ENCODE results near the gene KAZALD1.

KAZALD1 gene

DNA sequence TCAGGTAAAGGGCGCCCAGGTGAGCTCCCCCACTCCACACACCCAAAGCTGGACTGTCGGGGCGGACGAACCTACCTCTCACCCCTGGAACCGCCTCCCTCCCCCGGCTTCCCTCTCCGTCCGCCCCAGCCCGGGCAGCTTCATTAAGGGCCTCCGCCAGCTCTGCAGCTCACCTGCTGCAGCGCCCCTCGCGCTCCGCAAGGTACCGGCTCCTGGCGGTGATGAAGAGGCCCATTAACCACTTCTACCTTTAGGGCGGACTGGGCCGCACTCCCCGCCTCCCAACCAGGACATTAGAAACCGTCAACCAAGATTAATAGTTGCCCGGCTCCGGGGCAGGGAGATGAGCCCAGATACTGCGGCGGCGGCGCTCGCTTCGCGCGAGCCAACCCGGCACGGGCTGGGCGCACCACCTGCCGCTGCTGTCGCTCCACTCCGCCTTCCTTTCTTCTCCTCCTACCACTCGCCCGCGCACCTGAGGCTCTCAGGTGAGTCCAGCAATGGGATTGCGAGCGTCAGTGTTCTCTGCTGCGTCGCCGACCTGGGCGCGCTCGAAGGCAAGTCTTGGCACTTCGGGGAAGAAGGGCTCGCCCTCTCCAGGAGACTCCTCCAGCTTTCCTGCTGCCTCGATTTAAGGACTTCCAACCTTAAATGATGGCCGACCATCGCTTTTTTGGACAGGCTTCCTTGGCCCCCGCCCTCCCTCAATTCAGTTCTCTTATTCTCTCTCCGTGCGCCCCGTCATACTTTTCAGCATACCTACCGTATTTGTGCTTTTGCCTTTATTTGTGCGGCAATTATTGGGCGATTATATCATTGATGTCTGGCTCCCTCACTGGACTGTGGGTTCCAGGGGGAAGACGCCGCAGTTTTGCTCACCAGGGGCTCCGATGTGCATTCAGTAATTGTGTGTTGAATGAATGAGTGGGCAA, 13.6 kb upstream of the KAZALD1 start:
- DNase-seq, result no peak

DNA sequence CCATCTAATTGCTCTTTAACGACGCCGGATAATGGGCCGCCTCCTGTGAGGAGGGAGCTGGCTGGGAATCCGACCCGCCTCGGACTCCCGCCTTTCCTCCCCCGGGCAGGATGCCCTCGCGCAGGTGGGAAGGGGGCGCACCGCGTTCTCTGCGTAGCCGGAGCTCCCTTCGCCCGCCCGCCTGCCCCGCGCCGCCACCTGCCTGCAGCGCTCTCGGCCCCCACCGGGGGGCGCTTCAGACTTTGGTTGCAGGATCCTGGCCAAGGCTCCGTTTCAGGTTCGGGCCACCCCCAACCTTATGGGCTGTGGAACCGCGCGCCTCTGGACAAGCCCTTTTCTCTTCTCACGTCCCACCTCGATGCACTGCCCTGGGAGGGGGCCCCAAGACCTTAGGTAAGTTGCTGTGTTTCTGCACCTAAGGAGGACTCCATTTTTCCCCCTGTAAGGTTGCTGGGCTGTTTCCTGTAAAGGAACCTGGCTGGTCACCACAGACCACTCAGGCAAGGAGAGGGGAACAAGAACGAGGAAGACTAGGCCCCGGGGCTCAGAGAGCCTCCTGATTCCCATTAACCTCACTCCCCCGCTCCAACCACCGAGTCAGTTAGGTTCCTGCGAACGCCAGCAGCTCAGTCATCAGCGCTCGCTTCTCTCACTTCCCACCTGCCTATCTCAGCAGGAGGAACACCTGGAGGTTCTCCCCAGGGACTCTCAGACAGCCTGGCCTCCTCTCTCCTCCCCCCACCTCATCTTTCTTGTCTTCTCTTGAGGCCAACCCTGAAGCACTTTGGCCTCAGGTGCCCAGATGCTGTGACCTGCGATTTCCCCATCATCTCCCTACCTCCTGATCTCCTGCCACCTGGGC, 11.3 kb upstream of the KAZALD1 start:
- DNase-seq, result peak; percentile 86 to 87

DNA sequence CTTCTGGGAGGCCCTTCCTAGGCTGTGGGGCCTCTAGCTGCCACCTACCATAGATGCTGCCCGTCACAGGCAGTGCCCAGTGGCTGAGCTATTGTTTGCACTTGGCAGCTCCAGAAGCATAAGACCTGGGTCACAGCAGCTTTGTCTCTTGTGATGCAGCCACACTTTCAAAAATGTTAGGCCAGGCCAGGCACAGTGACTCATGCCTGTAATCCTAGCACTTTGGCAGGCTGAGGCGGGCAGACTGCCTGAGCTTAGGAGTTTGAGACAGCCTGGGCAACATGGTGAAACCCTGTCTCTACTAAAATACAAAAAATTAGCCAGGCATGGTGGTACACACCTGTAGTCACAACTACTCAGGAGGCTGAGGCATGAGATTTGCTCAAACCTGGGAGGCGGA, 9.5 kb upstream of the KAZALD1 start:
- DNase-seq, result no peak

DNA sequence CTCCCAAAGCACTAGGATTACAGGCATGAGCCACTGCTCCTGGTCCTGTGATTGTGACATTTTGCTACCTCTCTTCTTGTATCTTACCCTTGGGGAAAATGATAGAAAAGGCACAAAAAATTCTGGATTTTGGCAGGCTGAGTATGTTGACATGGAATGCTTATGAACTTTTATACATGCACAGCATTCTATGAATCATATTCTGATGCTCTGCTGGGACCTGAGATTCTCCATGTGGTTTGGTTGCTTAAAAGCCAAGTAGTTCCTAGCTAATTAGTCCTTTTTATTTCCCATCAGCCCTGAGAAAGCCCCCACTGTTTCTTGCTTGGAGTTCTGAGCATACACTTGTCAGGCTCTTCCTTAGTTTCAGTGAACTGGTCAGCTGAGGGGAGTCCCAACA, 8.3 kb upstream of the KAZALD1 start:
- no peak for DNase-seq

DNA sequence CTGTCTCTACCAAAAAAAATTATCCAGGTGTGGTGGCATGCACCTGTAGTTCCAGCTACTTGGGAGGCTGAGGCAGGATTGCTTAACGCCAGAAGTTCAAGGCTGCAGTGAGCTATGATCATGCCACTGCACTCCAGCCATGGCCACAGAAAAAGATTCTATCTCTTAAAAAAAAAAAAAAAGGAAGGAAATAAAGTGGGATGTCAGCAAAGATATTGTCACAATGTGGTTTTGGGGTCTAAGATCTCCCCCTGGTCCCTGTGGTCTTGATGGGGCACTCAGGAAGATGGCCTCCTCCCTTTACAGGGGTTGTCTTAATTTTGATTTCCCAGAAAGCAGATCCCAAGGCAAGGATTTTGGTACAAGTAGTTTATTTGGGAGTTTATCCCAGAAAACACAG, 7.4 kb upstream of the KAZALD1 start:
- no peak for DNase-seq

DNA sequence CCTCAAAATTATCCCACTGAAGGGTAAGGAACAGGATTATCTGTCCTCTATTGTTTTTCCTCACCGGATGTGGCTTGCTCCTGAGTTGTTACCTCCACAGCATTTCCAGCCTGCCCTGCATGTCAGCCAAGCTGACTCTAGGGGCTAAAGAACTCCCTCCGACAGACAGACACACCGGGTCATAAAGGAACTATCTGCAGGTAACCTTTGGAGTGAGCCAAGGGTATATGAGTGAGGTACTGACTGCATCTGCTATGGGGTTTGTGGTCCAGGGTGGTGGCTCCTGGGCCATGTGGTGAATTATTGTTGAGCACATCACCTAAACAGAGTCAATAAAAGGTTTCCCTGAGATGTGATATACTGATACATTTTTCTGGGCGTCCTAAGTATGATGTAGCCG, 6.9 kb upstream of the KAZALD1 start:
- no peak for DNase-seq

DNA sequence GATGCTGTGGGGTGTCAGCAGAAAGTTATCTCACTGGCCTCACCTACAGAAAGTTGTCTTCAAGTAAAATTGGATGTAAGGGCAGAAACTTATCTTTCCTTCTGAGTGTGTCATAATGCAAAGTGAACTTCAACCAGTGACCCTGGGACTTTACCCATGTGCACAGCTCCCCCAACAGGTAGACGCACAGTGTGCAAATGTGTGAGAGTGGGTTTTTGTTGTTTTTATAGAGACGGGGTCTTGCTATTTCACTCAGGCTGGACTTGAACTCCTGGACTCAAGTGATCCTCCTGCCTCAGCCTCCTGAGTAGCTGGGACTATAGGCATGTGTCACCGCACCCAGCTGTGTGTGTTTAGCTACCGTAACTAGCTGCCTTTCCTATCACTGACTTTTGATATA, 6.4 kb upstream of the KAZALD1 start:
- no peak for DNase-seq

DNA sequence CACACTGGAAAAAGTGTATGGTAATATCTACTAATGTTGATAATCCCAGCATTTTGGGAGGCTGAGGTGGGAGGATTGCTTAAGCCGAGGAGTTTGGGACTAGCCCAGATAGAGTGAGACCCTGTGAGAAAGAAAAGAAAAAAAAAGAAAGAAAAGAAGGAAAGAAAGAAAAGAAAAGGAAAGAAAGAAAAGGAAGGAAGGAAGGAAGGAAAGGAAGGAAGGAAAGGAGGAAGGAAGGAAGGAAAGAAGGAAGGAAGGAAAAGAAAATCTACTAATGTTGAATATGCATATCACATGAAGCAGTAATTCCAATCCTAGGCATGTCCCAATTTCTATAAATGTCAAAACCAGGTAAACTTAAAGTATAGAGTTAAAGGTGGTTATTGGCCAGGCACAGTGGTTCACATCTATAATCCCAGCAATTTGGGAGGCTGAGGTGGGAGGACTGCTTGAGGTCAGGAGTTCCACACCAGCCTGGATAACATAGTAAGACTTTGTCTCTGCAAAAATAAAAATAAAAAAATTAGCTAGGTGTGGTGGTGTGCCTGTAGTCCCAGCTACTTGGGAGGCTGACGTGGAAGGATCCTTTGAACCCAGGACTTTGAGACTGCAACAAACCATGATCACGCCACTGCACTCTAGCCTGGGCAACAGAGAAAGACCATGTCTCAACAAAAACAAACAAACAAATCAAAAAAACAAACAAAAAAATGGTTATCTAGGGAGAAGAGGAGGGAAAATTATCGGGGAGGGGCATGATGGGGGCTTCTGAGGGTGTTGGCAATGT, 5.2 kb upstream of the KAZALD1 start:
- DNase-seq, result no peak

DNA sequence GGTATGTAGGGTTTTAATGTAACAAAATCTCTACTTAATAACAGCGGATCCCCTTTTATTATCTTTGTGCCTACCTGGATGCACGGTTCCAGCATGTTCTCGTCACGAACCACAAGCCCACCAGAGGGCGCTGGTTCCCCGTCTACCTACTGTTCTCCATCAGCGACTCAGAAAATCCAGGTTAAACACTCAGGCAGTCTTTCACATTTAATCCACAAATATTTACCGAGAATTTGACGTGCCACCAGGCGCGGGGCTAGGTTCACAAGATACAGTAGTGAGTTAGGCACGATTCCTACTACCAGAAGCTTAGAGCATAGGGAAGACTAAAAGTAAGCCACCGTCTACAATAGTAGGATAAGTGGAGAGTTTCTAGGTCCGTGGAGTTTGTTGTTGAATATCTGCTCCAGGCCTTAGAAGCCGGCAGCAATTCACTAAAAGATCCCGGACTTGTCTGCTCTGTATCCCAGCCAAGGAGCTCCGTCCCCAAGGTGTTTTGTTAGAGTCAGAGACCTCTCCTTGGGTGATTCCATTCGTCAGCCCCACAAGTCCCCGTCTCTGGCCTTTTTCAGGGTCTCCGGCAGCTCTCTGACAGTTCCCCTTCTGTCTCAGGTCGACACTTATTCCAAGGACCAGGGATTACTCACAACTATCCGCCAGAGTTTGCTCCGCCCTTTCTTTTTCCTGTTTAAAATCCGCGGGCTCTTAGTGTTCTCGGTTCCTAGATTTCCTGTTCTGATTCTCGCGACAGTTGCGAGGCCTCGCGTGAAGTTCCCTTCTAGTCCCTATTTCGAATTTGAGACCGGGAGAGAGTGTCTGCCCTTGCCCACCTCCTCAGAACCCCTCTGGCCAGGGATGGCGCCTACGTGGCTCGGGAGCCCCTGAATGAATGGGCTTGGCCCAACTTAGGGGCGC, 1.5 kb upstream of the KAZALD1 start:
- peak; percentile 92 to 94 for DNase-seq

DNA sequence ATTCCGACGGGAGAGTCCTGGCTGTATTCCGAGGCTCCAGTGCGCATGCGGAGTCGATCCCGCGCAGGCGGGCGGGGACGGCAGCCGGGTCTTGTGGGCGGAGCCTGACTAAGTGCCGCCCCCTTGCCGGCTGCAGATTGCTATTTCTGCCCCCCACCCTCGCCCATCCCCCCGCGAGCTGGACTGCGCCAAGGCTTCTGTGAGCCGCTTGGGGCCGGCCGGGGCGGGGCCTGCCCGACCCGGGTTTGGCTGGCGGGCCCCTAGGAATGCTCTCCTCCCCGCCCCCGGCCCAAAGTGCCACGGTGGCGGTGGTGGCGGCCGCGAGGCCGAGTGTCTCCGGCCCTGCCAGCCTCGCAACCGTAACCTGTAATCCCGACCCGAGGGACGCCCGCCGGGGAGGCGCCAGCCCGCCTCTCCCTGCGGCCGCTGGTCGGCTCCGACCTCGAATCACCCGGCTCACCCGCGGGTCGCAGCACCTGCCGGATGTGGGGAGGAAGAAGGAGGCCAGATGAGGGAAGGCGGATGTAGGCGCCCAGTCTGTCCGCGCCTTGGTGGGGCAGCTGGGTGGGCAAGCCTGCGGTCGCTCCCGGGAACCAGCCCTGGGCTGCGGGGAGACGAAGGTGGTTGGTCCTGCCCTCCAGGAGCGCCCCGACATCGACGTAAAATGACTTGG, 702 bp upstream of the KAZALD1 start:
- peak; percentile 91 to 92 for DNase-seq

DNA sequence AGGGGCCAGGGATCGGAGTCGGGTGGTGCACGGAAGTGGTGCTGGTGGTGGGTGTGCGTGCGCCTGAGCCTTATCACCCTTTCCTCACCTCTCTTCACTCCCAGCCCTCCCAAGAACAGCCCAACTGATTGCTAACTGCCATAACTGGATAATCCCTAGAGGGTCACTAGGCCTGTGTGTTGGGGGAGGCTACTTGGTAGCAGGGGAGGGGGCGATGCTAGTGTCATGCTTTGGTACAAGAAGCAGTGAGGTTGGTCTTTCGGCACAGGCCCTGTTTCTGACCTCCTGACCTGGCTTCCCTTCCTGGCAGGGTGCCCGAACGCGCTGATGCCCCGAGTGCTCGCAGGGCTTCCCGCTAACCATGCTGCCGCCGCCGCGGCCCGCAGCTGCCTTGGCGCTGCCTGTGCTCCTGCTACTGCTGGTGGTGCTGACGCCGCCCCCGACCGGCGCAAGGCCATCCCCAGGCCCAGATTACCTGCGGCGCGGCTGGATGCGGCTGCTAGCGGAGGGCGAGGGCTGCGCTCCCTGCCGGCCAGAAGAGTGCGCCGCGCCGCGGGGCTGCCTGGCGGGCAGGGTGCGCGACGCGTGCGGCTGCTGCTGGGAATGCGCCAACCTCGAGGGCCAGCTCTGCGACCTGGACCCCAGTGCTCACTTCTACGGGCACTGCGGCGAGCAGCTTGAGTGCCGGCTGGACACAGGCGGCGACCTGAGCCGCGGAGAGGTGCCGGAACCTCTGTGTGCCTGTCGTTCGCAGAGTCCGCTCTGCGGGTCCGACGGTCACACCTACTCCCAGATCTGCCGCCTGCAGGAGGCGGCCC, 652 bp downstream of the KAZALD1 start:
- DNase-seq, result peak; percentile 49 to 59

DNA sequence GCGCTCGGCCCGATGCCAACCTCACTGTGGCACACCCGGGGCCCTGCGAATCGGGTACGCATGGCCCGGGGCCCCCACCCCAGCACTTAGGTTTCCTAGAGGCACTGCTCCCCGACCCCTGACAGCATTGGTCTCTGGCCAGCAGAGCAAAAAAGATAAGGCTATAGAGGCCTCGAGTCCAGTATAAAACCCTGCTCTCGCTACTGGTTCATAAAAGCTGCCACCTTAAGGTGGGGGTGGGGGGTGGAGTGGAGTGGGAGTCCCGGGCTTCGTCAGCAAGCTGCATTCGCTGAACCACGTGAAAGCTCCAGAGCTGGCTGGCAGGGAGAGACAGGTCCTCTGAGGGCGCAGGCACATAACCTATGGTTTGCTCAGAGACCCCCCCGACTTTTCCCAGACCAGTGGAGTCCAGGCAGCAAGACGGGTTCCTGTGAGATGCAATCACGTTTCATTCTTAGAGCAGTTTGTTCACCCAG, 1.3 kb downstream of the KAZALD1 start:
- no peak for DNase-seq

DNA sequence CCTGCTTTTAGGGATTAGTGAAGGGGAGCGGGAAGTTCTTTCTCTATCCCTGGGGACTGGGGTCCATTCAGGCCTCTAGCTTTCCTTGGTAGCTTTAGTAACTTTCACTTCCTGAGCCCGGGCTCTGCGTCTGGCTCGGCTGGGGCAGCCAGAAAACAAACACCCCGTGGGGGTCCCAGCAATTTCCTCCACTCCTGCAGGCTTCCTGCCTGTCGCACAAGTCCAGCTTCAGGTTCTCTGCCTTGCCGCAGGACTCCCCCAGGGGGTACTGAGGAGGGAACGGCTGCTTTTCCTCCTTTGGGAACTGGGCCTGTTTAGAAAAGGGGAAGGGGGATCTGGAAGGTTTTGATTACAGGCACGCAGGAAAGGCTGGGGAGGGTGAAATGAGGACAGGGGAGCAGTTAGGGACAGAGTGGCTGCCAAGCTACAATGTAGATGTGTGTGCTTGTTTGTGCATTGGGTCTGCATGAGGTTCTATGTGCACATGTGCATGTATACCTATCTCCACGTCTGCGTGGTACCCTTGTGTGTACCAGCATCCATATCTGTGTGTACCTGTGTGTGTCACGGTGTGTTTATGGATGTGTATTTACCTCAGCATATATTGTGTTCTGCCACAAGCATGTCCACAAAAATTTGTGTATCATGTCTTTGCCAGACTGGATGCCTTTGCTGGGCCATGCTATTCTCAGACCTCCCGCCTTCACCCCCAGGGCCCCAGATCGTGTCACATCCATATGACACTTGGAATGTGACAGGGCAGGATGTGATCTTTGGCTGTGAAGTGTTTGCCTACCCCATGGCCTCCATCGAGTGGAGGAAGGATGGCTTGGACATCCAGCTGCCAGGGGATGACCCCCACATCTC, 2.0 kb downstream of the KAZALD1 start:
- no peak for DNase-seq

DNA sequence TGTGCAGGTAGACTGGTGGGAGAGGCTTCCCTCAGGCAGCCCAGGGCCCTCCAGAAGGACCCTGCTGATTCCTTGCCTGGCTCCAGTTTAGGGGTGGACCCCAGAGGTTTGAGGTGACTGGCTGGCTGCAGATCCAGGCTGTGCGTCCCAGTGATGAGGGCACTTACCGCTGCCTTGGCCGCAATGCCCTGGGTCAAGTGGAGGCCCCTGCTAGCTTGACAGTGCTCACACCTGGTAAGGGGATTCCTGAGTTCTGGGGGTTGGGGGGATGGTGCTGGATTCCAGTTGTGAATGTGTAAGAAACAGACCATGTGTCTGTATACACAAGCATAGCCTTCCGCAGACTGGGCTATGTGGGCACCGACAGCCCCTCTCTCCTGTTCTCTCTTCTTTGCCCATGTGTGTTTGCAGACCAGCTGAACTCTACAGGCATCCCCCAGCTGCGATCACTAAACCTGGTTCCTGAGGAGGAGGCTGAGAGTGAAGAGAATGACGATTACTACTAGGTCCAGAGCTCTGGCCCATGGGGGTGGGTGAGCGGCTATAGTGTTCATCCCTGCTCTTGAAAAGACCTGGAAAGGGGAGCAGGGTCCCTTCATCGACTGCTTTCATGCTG, 2.7 kb downstream of the KAZALD1 start:
- DNase-seq, result no peak

DNA sequence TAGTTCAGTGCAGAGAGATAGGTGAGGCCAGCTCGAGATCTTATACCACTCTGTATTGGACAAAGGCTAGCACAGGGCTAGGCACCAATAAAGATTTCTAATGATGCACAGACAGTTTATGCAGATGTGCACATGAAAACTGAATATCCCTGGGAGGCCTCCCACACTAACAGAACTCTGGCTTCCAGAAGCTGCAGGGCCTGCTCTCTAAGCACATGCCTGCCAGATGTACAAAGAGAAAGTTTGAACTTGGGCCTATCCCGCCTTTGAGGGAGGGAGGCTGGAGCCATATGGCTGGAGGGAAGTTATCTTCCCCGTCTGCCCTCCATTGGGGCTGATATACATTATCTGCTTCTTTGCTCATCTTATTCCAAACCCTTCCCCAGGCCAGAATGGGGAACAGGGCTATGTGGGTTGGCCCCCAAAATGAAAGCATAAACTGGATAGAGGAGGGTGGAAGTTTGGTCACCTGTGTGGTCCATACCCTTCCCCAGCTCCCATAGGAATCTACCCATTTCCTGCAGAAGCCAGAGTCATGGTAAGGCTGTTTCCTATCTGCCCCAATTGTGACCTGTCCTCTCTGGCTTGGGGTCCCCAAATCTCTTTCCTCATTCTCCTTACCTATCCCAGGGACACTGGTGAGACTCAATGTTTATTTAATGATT, 3.8 kb downstream of the KAZALD1 start:
- DNase-seq, result no peak

DNA sequence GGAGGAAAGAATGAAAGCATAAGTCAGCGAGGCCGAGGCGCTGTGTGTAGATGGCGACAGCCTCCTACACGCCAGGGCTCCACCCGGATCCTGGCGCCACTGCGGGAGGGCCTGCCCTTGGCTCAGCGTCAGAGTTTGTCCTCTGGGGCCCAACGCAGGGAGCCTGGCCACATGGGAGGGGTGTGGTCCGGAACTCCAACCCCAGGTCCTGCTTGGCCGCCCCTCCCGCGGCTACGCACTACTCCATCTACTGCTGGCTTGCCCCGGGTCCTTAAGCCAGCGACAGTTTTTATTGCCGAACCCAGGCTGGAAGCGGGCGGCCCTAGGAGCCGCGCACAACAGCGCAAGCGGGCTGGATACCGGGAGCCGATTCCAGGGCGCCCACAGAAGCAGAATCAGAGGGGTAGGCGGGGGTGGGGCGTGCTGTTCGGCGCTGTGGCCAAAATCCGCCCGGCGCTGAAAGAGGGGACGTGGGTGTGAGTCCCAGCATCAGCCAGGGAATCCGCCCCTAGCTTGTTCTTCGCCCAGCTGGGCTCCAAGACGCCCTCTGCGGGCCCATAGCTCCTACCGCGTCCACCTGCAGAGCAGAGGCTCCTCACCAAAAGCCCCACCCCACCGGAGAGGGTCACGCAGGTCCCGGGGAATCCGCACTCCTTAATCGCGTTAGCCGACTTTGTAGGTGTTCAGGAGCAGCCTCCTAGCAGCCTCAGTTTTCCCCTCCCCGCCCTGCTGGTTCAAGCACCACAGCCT, 4.5 kb downstream of the KAZALD1 start:
- peak in 1 of 2 donors; percentile 31 for DNase-seq

DNA sequence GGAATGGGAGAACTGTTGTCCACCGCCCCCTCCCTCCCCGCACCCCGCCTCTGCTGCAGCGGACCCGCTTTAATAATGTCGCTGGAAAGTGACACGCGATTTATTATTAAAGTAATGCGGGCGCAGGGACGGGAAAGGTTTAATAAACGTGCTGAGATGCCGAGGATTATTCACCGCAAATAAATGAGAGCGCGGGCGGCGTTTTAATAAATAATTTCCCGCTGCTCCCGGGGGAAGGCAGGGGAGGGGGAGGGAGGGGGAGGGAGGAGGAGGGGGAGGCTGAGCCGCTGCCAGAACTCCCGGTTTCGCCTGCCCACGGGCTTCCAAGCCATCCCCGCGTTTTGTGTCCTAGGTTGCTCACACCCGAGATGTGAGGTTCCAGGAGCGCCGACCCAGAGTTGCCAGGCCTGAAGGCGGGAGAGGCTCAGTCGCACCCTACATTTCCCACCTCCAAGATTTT, 5.1 kb downstream of the KAZALD1 start:
- no peak for DNase-seq

Data from stimulated activated CD4-positive, alpha-beta T cell treated with anti-CD3 and anti-CD28 coated beads, Interleukin-2, amount 100 ng/mL, for 48 hours (primary cell).